HFFc6 (cell line): ENCODE data around the gene UCKL1. TPM values are rescaled to one million over a fixed set of nuclear protein-coding genes. Genes with fewer than 3 reads are reported as not detected.

Experiments used
- DNase-seq: peaks from one replicate; pipeline ENCODE4 v3.0.0-alpha.2; 2018
- H3K27ac Mint-ChIP-seq: 2 replicates; pipeline ENCODE4 v1.8.0; 2020; ENCODE audit warnings: mild to moderate bottlenecking, mixed read lengths
- H3K27me3 Mint-ChIP-seq: 2 replicates; pipeline ENCODE4 v1.8.0; 2021; ENCODE audit warnings: mild to moderate bottlenecking, moderate library complexity, mixed read lengths; ENCODE audit not compliant: insufficient read depth
- H3K36me3 Mint-ChIP-seq: 2 replicates; pipeline ENCODE4 v1.8.0; 2021; ENCODE audit warnings: low read depth, mixed read lengths
- H3K4me1 Mint-ChIP-seq: 2 replicates; pipeline ENCODE4 v1.8.0; 2020; ENCODE audit warnings: low read depth, mixed read lengths
- H3K4me3 Mint-ChIP-seq: 2 replicates; pipeline ENCODE4 v1.8.0; 2020; ENCODE audit warnings: mild to moderate bottlenecking, moderate library complexity, mixed read lengths
- H3K9me3 Mint-ChIP-seq: 2 replicates; pipeline ENCODE4 v1.8.0; 2020; ENCODE audit warnings: mild to moderate bottlenecking, mixed read lengths
- CTCF ChIP-seq: fragments of 200-600 bp; sonication (generic); IDR thresholded peaks from 2 replicates; pipeline ENCODE4 v1.5.0; 2021; ENCODE audit warnings: antibody characterized with exemption, mild to moderate bottlenecking
- total RNA-seq, 6 experiments: library from RNA; stranded (reverse); fragmentation: NEBNext Ultra II Directional; extraction: Animal tissue kit (Norgen Biotek cat#: 25700); gene quantifications; 2 replicates in 1 of 6; 3 replicates in 5 of 6; pipeline ENCODE4 v1.2.3, GENCODE V29; 2021

UCKL1 gene
- total RNA-seq, 6 experiments from 2014 or later: 17.2 to 21.7 (median 19.4) TPM

GRCh38 chr20:63941282-63942081 lies 14.7 kb downstream of the UCKL1 start:
- H3K4me3 Mint-ChIP-seq: no peak overlapping the region
- no peak for DNase-seq
- no peaks in the 10 kb centered on the region for H3K9me3 Mint-ChIP-seq
- H3K4me1 Mint-ChIP-seq: no peaks in the 10 kb centered on the region
- H3K36me3 Mint-ChIP-seq: peaks cover 7% of the 10 kb centered on the region; the same call in 1 of the 2 replicates
- peaks cover 4% of the 10 kb centered on the region for H3K27me3 Mint-ChIP-seq
- no peak overlapping the region for H3K27ac Mint-ChIP-seq
- TF ChIP-seq CTCF: no peak

GRCh38 chr20:63940472-63941266 lies 15.5 kb downstream of the UCKL1 start:
- Mint-ChIP-seq H3K4me3 (no peak overlapping the region), H3K36me3 (peaks cover 15% of the 10 kb centered on the region), H3K4me1 (no peaks in the 10 kb centered on the region), H3K27me3 (peaks cover 4% of the 10 kb centered on the region), H3K27ac (no peak overlapping the region), H3K9me3 (no peaks in the 10 kb centered on the region)
- no peak for DNase-seq
- TF ChIP-seq CTCF: no peak

- Mint-ChIP-seq H3K4me3 (no peak overlapping the region), H3K27me3 (peaks cover 4% of the 10 kb centered on the region), H3K27ac (no peak overlapping the region), H3K4me1 (no peaks in the 10 kb centered on the region), H3K36me3 (peaks cover 17% of the 10 kb centered on the region), H3K9me3 (no peaks in the 10 kb centered on the region)
- no peak for TF ChIP-seq CTCF
- DNase-seq: no peak
Observed at GRCh38 chr20:63940071-63940471, 16.1 kb downstream of the UCKL1 start.

- Mint-ChIP-seq H3K9me3 (no peaks in the 10 kb centered on the region), H3K4me1 (no peaks in the 10 kb centered on the region), H3K36me3 (peaks cover 24% of the 10 kb centered on the region), H3K27ac (no peak overlapping the region), H3K4me3 (no peak overlapping the region), H3K27me3 (peaks cover 4% of the 10 kb centered on the region)
- TF ChIP-seq CTCF: no peak
- DNase-seq: no peak
Observed at GRCh38 chr20:63939061-63939935, 16.9 kb downstream of the UCKL1 start.

- peak overlapping the region; percentile 14; the same call in 1 of the 2 replicates for H3K27ac Mint-ChIP-seq
- H3K4me1 Mint-ChIP-seq: no peaks in the 10 kb centered on the region
- no peaks in the 10 kb centered on the region for H3K27me3 Mint-ChIP-seq
- no peaks in the 10 kb centered on the region for H3K9me3 Mint-ChIP-seq
- H3K4me3 Mint-ChIP-seq: no peak overlapping the region
- H3K36me3 Mint-ChIP-seq: peaks cover 24% of the 10 kb centered on the region
- no peak for DNase-seq
- no peak for TF ChIP-seq CTCF
Observed at GRCh38 chr20:63937596-63937995, 18.6 kb downstream of the UCKL1 start.
